HG03558 (cell line): ENCODE data around the gene KRTAP10-12.

Source experiments
- ATAC-seq: cut with Tn5 transposase; IDR thresholded peaks from one replicate; pipeline ENCODE4 v1.9.1; 2021; ENCODE audit warnings: moderate number of reproducible peaks; ENCODE audit not compliant: unreplicated experiment; ENCODE audit errors: extremely low read depth

KRTAP10-12 gene

GRCh38 chr21:44729336-44730027 is 32.5 kb downstream of the KRTAP10-12 start:
- no peak for ATAC-seq

GRCh38 chr21:44730028-44730395 is 33.0 kb downstream of the KRTAP10-12 start:
- no peak for ATAC-seq

GRCh38 chr21:44730951-44731579 is 34.1 kb downstream of the KRTAP10-12 start:
- no peak for ATAC-seq

- no peak for ATAC-seq
These were observed 35.3 kb downstream of the KRTAP10-12 start for GRCh38 chr21:44732263-44732662.

GRCh38 chr21:44732956-44733355 is 36.0 kb downstream of the KRTAP10-12 start:
- no peak for ATAC-seq

- no peak for ATAC-seq
These were observed 37.2 kb downstream of the KRTAP10-12 start for GRCh38 chr21:44734026-44734745.

- no peak for ATAC-seq
These were observed 37.9 kb downstream of the KRTAP10-12 start for GRCh38 chr21:44734841-44735240.

- ATAC-seq: no peak
These were observed 38.8 kb downstream of the KRTAP10-12 start for GRCh38 chr21:44735821-44736220.

- no peak for ATAC-seq
These were observed 39.5 kb downstream of the KRTAP10-12 start for GRCh38 chr21:44736291-44737004.

- no peak for ATAC-seq
These were observed 40.9 kb downstream of the KRTAP10-12 start for GRCh38 chr21:44737706-44738354.

- no peak for ATAC-seq
These were observed 41.6 kb downstream of the KRTAP10-12 start for GRCh38 chr21:44738621-44739020.

GRCh38 chr21:44739316-44739715 is 42.3 kb downstream of the KRTAP10-12 start:
- no peak for ATAC-seq

GRCh38 chr21:44740742-44741141 is 43.8 kb downstream of the KRTAP10-12 start:
- no peak for ATAC-seq

- no peak for ATAC-seq
These were observed 44.9 kb downstream of the KRTAP10-12 start for GRCh38 chr21:44741921-44742320.

- ATAC-seq: no peak
These were observed 45.6 kb downstream of the KRTAP10-12 start for GRCh38 chr21:44742418-44743153.
